ENCODE results near the gene RASGEF1B.

RASGEF1B gene

DNA sequence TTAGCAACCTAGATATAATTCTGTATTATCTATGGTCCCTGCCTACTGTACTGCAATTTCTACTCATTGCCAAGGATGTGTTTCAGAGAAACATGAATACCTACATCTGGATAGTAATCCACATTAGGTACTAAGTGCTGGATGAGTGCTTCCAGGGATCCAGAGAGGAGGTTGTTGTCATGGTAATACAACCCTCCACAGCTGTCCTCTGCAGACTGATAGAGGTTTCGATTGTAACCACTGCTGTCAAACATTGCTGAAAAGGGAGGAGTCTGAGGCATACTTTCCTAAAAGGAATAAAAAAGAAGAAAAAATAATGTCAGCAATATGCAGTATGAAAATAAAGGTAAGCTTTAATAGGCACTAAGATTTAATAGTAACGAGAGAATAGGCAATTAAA, 12.5 kb downstream of the RASGEF1B start:
- FAIRE-seq (no peak), DNase-seq (ENCODE audit: insufficient read length) (no peak)
- TF ChIP-seq POLR2AphosphoS5 (IDR thresholded peaks at IDR 0.05; ENCODE audit: low read depth, low read length) = no peak
- no peak for TF ChIP-seq POLR2A (IDR thresholded peaks at IDR 0.05; ENCODE audit: low read depth, low read length)
- TF ChIP-seq TAF1 (IDR thresholded peaks at IDR 0.05; ENCODE audit: borderline replicate concordance, low read depth, low read length) = no peak

- DNase-seq (ENCODE audit: insufficient read length) (no peak), FAIRE-seq (no peak)
- TF ChIP-seq TAF1 (IDR thresholded peaks at IDR 0.05; ENCODE audit: borderline replicate concordance, low read depth, low read length) = no peak
- no peak for TF ChIP-seq POLR2AphosphoS5 (IDR thresholded peaks at IDR 0.05; ENCODE audit: low read depth, low read length)
- no peak for TF ChIP-seq POLR2A (IDR thresholded peaks at IDR 0.05; ENCODE audit: low read depth, low read length)
Observed at GRCh38 chr4:81457921-81458520, 13.7 kb downstream of the RASGEF1B start.

DNA sequence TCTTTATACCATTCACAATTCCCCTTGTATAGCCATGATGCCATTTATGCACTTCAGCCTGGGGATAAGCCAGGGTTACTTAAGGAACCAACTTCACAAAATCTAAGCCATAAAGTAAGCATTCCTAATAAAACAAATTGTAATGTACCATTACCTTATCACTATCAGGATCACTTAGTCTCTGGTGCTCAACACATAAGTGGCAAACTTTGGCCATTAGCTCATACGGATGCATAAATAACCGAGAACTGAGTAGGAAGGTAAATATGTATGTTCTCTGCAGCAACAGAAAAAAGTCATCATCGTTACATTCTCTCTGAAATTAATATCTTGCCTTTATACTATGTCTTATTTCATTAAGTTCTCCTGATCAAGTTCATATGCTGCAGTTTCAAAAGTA, 14.4 kb downstream of the RASGEF1B start:
- no peak for TF ChIP-seq TAF1 (IDR thresholded peaks at IDR 0.05; ENCODE audit: borderline replicate concordance, low read depth, low read length)
- TF ChIP-seq POLR2AphosphoS5 (IDR thresholded peaks at IDR 0.05; ENCODE audit: low read depth, low read length) = no peak
- no peak for FAIRE-seq
- no peak for DNase-seq (ENCODE audit: insufficient read length)

DNA sequence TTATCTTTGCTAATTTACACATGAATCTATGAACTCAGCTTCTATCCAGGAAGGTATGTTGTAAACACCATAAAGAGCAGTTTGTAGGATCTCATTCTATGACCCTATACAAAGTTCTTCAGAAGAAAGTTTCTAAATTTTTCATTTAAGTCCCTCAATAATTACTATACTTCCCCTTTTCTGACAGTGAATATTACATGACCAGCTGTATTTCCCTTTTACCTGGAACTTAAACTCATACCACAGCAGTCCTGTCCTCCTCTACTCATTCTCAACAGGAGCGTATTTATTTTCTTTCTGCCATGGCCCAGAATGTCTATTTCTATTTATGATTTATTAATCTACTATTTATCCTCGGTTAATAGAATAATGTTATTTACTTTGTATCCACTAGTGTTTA, 15.8 kb downstream of the RASGEF1B start:
- TF ChIP-seq POLR2AphosphoS5 (IDR thresholded peaks at IDR 0.05; ENCODE audit: low read depth, low read length) (no peak), POLR2A (IDR thresholded peaks at IDR 0.05; ENCODE audit: low read depth, low read length) (no peak), TAF1 (IDR thresholded peaks at IDR 0.05; ENCODE audit: borderline replicate concordance, low read depth, low read length) (no peak)
- DNase-seq (ENCODE audit: insufficient read length) (no peak), FAIRE-seq (no peak)

DNA sequence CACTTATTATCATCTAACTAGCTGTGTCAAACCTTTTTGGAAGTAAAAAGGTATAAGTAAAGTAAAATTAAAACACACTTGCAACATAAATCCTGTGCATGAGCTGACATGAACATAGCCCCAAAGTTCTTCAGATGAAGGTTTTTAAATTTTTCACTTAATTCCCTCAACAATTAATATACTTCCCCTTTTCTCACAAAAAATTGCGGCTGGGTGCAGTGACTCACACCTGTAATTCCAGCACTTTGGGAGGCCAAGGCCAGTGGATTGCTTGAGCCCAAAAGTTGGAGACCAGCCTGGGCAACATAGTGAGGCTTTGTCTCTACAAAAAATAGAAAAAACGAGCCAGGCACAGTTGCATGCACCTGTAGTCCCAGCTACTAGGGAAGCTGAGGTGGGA, 16.8 kb downstream of the RASGEF1B start:
- no peak for FAIRE-seq
- DNase-seq (ENCODE audit: insufficient read length) = no peak
- TF ChIP-seq POLR2AphosphoS5 (IDR thresholded peaks at IDR 0.05; ENCODE audit: low read depth, low read length) (no peak), TAF1 (IDR thresholded peaks at IDR 0.05; ENCODE audit: borderline replicate concordance, low read depth, low read length) (no peak), POLR2A (IDR thresholded peaks at IDR 0.05; ENCODE audit: low read depth, low read length) (no peak)

GRCh38 chr4:81454499-81454898, 17.2 kb downstream of the RASGEF1B start:
- DNase-seq (ENCODE audit: insufficient read length) = no peak
- TF ChIP-seq TAF1 (IDR thresholded peaks at IDR 0.05; ENCODE audit: borderline replicate concordance, low read depth, low read length) (no peak), POLR2AphosphoS5 (IDR thresholded peaks at IDR 0.05; ENCODE audit: low read depth, low read length) (no peak), POLR2A (IDR thresholded peaks at IDR 0.05; ENCODE audit: low read depth, low read length) (no peak)
- no peak for FAIRE-seq

- FAIRE-seq (no peak), DNase-seq (ENCODE audit: insufficient read length) (no peak)
- TF ChIP-seq TAF1 (IDR thresholded peaks at IDR 0.05; ENCODE audit: borderline replicate concordance, low read depth, low read length) (no peak), POLR2A (IDR thresholded peaks at IDR 0.05; ENCODE audit: low read depth, low read length) (no peak), POLR2AphosphoS5 (IDR thresholded peaks at IDR 0.05; ENCODE audit: low read depth, low read length) (no peak)
Observed at GRCh38 chr4:81453024-81453423, 18.7 kb downstream of the RASGEF1B start.

GRCh38 chr4:81452452-81453006, 19.2 kb downstream of the RASGEF1B start:
- DNase-seq (ENCODE audit: insufficient read length) (no peak), FAIRE-seq (no peak)
- TF ChIP-seq POLR2AphosphoS5 (IDR thresholded peaks at IDR 0.05; ENCODE audit: low read depth, low read length) = no peak
- TF ChIP-seq POLR2A (IDR thresholded peaks at IDR 0.05; ENCODE audit: low read depth, low read length) = no peak
- no peak for TF ChIP-seq TAF1 (IDR thresholded peaks at IDR 0.05; ENCODE audit: borderline replicate concordance, low read depth, low read length)

GRCh38 chr4:81449015-81449414, 22.7 kb downstream of the RASGEF1B start:
- TF ChIP-seq POLR2AphosphoS5 (IDR thresholded peaks at IDR 0.05; ENCODE audit: low read depth, low read length) = no peak
- no peak for TF ChIP-seq TAF1 (IDR thresholded peaks at IDR 0.05; ENCODE audit: borderline replicate concordance, low read depth, low read length)
- TF ChIP-seq POLR2A (IDR thresholded peaks at IDR 0.05; ENCODE audit: low read depth, low read length) = no peak
- FAIRE-seq (no peak), DNase-seq (ENCODE audit: insufficient read length) (no peak)

- DNase-seq (ENCODE audit: insufficient read length) = no peak
- TF ChIP-seq POLR2A (IDR thresholded peaks at IDR 0.05; ENCODE audit: low read depth, low read length) (no peak), POLR2AphosphoS5 (IDR thresholded peaks at IDR 0.05; ENCODE audit: low read depth, low read length) (no peak), TAF1 (IDR thresholded peaks at IDR 0.05; ENCODE audit: borderline replicate concordance, low read depth, low read length) (no peak)
- FAIRE-seq = no peak
Observed at GRCh38 chr4:81447566-81448229, 24.0 kb downstream of the RASGEF1B start.

GRCh38 chr4:81446634-81447033, 25.1 kb downstream of the RASGEF1B start:
- TF ChIP-seq POLR2A (IDR thresholded peaks at IDR 0.05; ENCODE audit: low read depth, low read length) (no peak), POLR2AphosphoS5 (IDR thresholded peaks at IDR 0.05; ENCODE audit: low read depth, low read length) (no peak), TAF1 (IDR thresholded peaks at IDR 0.05; ENCODE audit: borderline replicate concordance, low read depth, low read length) (no peak)
- FAIRE-seq = no peak
- no peak for DNase-seq (ENCODE audit: insufficient read length)

- TF ChIP-seq POLR2A (IDR thresholded peaks at IDR 0.05; ENCODE audit: low read depth, low read length) (no peak), POLR2AphosphoS5 (IDR thresholded peaks at IDR 0.05; ENCODE audit: low read depth, low read length) (no peak), TAF1 (IDR thresholded peaks at IDR 0.05; ENCODE audit: borderline replicate concordance, low read depth, low read length) (no peak)
- no peak for DNase-seq (ENCODE audit: insufficient read length)
- FAIRE-seq = no peak
Observed at GRCh38 chr4:81445196-81445595, 26.5 kb downstream of the RASGEF1B start.
